GM10266 (cell line): ENCODE measurements around the gene SPRR4.
"Not testable (repeated sequence)": the region's sequence is repeated elsewhere in the genome, so short reads cannot be mapped to it uniquely, and the experiment has no call there.

ENCODE experiments used
- DNase-seq: peaks from one replicate; pipeline ENCODE4 v3.0.0; 2012; ENCODE audit errors: extremely low spot score
- TF ChIP-seq, protein P1 (sequence below): IDR thresholded peaks from 2 replicates; pipeline ENCODE4 v1.5.1; 2012; ENCODE audit warnings: mild to moderate bottlenecking, low read depth; ENCODE audit not compliant: control insufficient read depth, insufficient read depth; ENCODE audit errors: missing control alignments

The SPRR4 gene

DNA sequence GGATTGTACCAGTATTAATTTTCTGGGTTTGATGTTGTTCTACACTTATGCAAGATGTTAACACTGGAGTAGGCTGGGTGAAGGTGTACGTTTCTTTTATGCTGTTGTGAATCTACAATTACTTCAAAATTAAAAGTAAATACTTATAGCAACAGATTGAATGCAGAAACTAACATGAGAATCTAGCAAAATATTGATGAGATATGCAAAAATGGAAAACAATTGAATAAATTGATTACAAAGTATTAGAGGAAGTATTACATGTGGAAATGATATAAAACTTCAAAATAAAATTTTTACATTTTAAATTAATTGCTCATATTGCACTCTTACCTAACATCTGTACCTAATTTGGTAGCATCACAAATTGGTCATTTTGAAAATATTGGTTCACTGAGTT lies 25.4 kb downstream of the SPRR4 start:
- no peak for DNase-seq
- TF ChIP-seq, protein P1, sequence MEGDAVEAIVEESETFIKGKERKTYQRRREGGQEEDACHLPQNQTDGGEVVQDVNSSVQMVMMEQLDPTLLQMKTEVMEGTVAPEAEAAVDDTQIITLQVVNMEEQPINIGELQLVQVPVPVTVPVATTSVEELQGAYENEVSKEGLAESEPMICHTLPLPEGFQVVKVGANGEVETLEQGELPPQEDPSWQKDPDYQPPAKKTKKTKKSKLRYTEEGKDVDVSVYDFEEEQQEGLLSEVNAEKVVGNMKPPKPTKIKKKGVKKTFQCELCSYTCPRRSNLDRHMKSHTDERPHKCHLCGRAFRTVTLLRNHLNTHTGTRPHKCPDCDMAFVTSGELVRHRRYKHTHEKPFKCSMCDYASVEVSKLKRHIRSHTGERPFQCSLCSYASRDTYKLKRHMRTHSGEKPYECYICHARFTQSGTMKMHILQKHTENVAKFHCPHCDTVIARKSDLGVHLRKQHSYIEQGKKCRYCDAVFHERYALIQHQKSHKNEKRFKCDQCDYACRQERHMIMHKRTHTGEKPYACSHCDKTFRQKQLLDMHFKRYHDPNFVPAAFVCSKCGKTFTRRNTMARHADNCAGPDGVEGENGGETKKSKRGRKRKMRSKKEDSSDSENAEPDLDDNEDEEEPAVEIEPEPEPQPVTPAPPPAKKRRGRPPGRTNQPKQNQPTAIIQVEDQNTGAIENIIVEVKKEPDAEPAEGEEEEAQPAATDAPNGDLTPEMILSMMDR = no peak

DNA sequence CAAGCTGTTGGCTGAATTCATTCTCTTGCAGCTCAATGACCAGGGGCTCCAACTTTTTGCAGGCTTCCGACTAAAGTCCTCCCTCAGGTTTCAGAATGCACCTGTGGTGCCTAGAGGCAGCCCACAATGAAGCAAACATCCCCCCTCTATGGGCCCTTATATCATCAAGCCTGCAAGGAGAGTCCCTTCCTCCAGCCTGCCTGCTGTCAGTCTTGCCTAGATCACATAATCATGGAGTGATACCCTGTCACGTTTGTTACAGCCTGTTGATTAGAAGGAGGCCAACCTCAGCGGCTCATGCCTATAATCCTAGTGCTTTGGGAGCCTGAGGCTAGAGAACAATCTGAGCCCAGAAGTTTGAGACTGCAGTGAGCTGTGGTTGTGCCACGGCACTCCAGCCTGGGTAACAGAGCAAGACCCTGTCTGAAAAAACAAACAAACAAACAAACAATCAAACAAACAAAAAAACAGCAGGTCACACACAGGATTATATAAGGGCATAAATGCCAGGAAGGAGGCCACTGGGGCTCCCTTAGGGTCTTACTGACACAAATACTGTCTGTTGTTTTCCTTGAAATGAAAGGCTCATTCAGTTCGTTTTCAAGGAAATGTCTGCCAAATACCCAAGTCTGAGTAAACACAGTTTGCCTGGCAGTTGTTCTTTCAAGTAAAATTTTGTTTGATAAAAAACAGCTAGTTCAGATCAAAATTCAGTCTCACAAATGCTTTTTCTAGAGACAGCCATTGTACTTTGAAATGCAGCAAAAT lies 26.4 kb downstream of the SPRR4 start:
- no peak for DNase-seq
- TF ChIP-seq, protein P1 = no peak

DNA sequence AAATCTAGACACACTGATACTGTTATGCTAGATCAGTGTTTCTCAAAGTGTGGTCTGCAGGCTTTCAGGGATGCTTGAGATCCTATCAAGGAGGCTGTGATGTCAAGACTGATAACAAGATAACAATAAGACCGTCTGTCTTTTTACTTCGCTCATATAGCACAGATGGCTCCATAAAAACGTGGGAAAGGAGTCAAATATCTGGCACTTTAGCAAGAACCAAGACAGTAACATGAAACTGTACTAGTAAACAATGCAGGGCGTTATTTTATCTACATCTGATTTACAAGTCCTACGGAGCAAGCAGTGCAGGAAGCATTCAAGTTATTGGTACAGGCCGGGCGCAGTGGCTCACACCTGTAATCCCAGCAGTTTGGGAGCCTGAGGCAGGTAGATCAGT lies 27.5 kb downstream of the SPRR4 start:
- TF ChIP-seq, protein P1 = no peak
- DNase-seq = no peak

DNA sequence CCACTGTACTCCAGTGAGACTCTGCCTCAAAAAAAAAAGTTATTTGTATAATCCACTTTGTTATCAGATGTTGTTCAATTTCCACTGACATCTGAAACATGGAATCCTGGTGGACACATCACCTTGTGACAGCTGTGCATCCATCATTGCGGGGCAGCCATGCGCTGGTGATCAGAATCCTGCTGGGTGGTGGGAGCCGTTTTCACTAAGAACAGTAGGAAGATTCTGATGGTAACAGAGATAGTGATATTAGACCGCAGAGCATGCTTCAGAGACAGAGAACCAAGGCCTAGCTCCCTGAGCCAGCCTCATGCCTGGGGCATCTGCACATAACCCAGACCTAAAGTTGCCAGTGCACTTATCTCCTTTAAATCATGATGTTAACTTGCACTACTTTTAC lies 28.0 kb downstream of the SPRR4 start:
- no peak for DNase-seq
- TF ChIP-seq, protein P1 = no peak

DNA sequence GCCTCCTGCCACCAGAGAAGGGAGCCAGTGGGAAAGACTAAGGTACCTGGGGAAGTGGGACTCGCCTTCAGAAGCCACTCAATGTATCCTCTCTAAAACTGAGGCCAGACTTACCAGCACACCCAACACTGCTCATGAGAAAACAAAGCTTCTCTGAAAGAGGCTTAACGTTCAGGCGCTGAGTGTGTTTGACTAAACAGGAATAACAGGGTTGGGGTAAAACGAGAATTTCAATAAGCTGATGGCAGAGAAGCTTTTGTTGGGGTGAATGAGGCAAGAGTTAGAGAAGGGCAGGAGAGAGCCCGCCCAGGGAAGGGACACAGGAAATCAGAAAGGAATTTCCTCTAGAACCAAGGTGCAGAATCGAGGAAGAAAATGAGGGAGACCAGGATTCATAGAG lies 29.4 kb downstream of the SPRR4 start:
- DNase-seq = no peak
- TF ChIP-seq, protein P1 = no peak

DNA sequence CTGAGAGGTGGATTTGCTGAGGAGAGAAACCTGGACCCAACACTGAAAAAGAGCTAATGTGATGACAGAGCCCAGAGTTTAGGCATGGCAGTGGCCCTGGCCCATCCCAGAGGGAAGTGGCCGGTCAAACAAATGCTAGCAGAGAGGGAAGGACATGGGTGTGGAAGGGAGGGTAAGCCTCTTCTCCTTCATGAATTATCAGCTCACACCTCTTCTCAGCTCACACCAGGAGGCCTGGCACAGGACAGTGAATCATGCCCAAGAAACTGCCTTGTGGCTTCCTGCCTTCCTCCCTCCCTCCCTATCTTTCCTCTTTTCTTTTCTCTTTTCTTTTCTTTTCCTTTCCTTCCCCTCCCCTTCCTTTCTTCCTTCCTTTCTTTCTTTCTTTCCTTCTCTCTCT lies 29.8 kb downstream of the SPRR4 start:
- TF ChIP-seq, protein P1 = no peak

DNA sequence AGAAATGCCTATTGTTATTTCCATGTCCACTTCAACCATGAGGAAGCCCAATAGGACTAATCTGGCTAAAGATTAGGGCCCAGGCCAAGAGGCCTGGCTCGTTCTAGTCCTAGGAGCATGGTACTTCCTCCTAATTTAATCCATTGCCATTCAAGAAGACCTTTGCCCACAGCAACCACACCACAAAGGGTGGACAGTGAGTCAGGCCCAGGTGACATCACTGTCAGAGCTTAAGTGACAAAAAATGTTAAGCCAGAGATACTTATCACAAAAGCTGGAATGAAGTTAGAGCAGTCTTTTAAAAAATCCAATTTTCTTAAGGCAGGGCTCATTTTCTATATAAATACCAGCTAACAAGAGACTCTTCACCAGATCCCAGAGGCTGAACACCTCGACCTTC lies 30.9 kb downstream of the SPRR4 start, which contains the start of gene SPRR3:
Gene SPRR3, plus strand, starts transcription at position 368 of the 400 bp plus-strand sequence. CDS start 1,272 bp downstream, outside the sequence.
- TF ChIP-seq, protein P1 = no peak
- no peak for DNase-seq

More for the DNA sequence above, 29.8 kb downstream of the SPRR4 start:
- DNase-seq = no peak

DNA sequence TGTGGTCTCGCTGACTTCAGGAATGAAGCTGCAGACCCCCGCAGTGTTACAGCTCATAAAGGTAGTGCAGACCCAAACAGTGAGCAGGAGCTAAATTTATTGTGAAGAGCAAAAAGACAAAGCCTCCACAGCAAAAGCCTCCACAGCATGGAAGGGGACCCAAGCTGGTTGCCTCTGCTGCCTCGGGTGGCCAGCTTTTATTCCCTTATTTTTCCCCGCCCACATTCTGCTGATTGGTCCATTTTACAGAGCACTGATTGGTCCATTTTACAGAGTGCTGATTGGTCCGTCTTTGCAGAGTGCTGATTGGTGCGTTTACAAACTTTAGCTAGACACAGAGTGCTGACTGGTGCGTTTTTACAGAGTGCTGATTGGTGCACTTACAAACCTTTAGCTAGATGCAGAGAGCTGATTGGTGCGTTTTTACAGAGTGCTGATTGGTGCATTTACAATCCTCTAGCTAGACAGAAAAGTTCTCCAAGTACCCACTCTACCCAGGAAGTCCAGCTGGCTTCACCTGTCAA lies 40.8 kb downstream of the SPRR4 start:
- not testable (repeated sequence) for DNase-seq

DNA sequence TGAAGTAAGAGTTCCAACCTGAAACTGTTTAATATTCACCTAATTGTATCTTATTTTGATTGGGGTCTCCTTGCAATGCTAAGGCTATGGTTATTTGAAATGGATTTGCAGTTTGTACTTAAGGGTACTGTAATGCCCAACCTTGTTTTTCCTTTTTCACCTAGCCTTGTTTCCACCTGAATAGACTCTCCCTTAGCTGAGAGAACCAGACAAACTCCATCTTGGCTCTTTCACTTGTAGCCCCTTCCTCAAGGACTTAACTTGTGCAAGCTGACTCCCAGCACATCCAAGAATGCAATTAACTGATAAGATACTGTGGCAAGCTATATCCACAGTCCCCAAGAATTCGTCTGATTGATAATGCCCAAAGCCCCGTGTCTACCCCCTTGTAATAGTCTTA lies 51.4 kb downstream of the SPRR4 start:
- DNase-seq = not testable (repeated sequence)
